ENCODE data around the gene ATF5. TPM values are rescaled to one million over a fixed set of nuclear protein-coding genes. Genes with fewer than 3 reads are reported as not detected.
"Not testable (repeated sequence)": the region's sequence is repeated elsewhere in the genome, so short reads cannot be mapped to it uniquely, and the experiment has no call there.

The ATF5 gene
- total RNA-seq, 1 experiment from 2014 or later, result 30.7 TPM

- H3K4me3 Mint-ChIP-seq (ENCODE audit: low read depth, unreplicated experiment), result peak overlapping the region; percentile 36
- peak; percentile 99 for TF ChIP-seq CTCF (IDR thresholded peaks at IDR 0.05; ENCODE audit: unreplicated experiment)
- H3K27me3 Mint-ChIP-seq (ENCODE audit: unreplicated experiment), result peaks cover 36% of the 10 kb centered on the region
- no TSS peak for BruUV-seq (replicated peaks)
- H3K36me3 Mint-ChIP-seq (ENCODE audit: insufficient read depth, unreplicated experiment), result peaks cover 5% of the 10 kb centered on the region
- H3K27ac Mint-ChIP-seq (ENCODE audit: unreplicated experiment), result no peak overlapping the region
- peak; percentile 91 for DNase-seq
- CTCF ChIA-PET, result interaction anchor here (0.5 kb wide), 1 partner anchor 216 kb away, joined by 3 read pairs; no protein-coding TSS in a partner anchor
- intact Hi-C loops (cut with micrococcal nuclease; ENCODE audit: unreplicated experiment), result loop anchor here (1.0 kb wide), 1 partner anchor 45 kb away; no protein-coding TSS in a partner anchor
- H3K4me1 Mint-ChIP-seq (ENCODE audit: low read depth, unreplicated experiment), result peaks cover 21% of the 10 kb centered on the region
- peaks cover 2% of the 10 kb centered on the region for H3K9me3 Mint-ChIP-seq (ENCODE audit: low read depth, unreplicated experiment)
Measured at GRCh38 chr19:49937750-49938381, 8.9 kb downstream of the ATF5 start.

GRCh38 chr19:49938662-49939061 lies 9.7 kb downstream of the ATF5 start:
- no peak for TF ChIP-seq CTCF (IDR thresholded peaks at IDR 0.05; ENCODE audit: unreplicated experiment)
- no peak overlapping the region for H3K4me3 Mint-ChIP-seq (ENCODE audit: low read depth, unreplicated experiment)
- H3K4me1 Mint-ChIP-seq (ENCODE audit: low read depth, unreplicated experiment), result peaks cover 13% of the 10 kb centered on the region
- DNase-seq, result no peak
- CTCF ChIA-PET, result no interaction called here
- H3K27ac Mint-ChIP-seq (ENCODE audit: unreplicated experiment), result no peak overlapping the region
- H3K27me3 Mint-ChIP-seq (ENCODE audit: unreplicated experiment), result peaks cover 44% of the 10 kb centered on the region
- H3K9me3 Mint-ChIP-seq (ENCODE audit: low read depth, unreplicated experiment), result no peaks in the 10 kb centered on the region
- no TSS peak for BruUV-seq (replicated peaks)
- H3K36me3 Mint-ChIP-seq (ENCODE audit: insufficient read depth, unreplicated experiment), result peaks cover 5% of the 10 kb centered on the region
- intact Hi-C loops (cut with micrococcal nuclease; ENCODE audit: unreplicated experiment), result no loop called here

GRCh38 chr19:49939721-49940481 lies 10.9 kb downstream of the ATF5 start:
- Mint-ChIP-seq H3K27me3 (ENCODE audit: unreplicated experiment) (peaks cover 50% of the 10 kb centered on the region), H3K4me1 (ENCODE audit: low read depth, unreplicated experiment) (peaks cover 13% of the 10 kb centered on the region), H3K27ac (ENCODE audit: unreplicated experiment) (no peak overlapping the region), H3K9me3 (ENCODE audit: low read depth, unreplicated experiment) (no peaks in the 10 kb centered on the region), H3K36me3 (ENCODE audit: insufficient read depth, unreplicated experiment) (peaks cover 5% of the 10 kb centered on the region), H3K4me3 (ENCODE audit: low read depth, unreplicated experiment) (no peak overlapping the region)
- CTCF ChIA-PET, result interaction anchor here (0.7 kb wide), 1 partner anchor 10 kb away, joined by 4 read pairs; the partner anchor contains the start of gene NUP62
- peak; percentile 34 for TF ChIP-seq CTCF (IDR thresholded peaks at IDR 0.05; ENCODE audit: unreplicated experiment)
- DNase-seq, result peak; percentile 17
- BruUV-seq (replicated peaks), result no TSS peak
- intact Hi-C loops (cut with micrococcal nuclease; ENCODE audit: unreplicated experiment), result no loop called here

GRCh38 chr19:49940482-49940791 lies 11.4 kb downstream of the ATF5 start:
- CTCF ChIA-PET, result no interaction called here
- no TSS peak for BruUV-seq (replicated peaks)
- H3K27ac Mint-ChIP-seq (ENCODE audit: unreplicated experiment), result no peak overlapping the region

GRCh38 chr19:49944567-49944966 lies 15.6 kb downstream of the ATF5 start:
- H3K36me3 Mint-ChIP-seq (ENCODE audit: insufficient read depth, unreplicated experiment); DNase-seq; H3K4me3 Mint-ChIP-seq (ENCODE audit: low read depth, unreplicated experiment); CTCF ChIA-PET; BruUV-seq (replicated peaks); H3K27ac Mint-ChIP-seq (ENCODE audit: unreplicated experiment); intact Hi-C loops (cut with micrococcal nuclease; ENCODE audit: unreplicated experiment); H3K9me3 Mint-ChIP-seq (ENCODE audit: low read depth, unreplicated experiment): not testable (repeated sequence)
- Mint-ChIP-seq H3K27me3 (ENCODE audit: unreplicated experiment) (peaks cover 47% of the 10 kb centered on the region), H3K4me1 (ENCODE audit: low read depth, unreplicated experiment) (peaks cover 13% of the 10 kb centered on the region)

More at GRCh38 chr19:49940482-49940791, 11.4 kb downstream of the ATF5 start:
- TF ChIP-seq CTCF (IDR thresholded peaks at IDR 0.05; ENCODE audit: unreplicated experiment), result no peak
- peaks cover 47% of the 10 kb centered on the region for H3K27me3 Mint-ChIP-seq (ENCODE audit: unreplicated experiment)
- intact Hi-C loops (cut with micrococcal nuclease; ENCODE audit: unreplicated experiment), result no loop called here
- DNase-seq, result no peak
- H3K4me1 Mint-ChIP-seq (ENCODE audit: low read depth, unreplicated experiment), result peaks cover 13% of the 10 kb centered on the region
- no peak overlapping the region for H3K4me3 Mint-ChIP-seq (ENCODE audit: low read depth, unreplicated experiment)
- no peaks in the 10 kb centered on the region for H3K9me3 Mint-ChIP-seq (ENCODE audit: low read depth, unreplicated experiment)
- H3K36me3 Mint-ChIP-seq (ENCODE audit: insufficient read depth, unreplicated experiment), result peaks cover 5% of the 10 kb centered on the region
